DND-41 (cell line): ENCODE data around the gene KAZN.

Experiments
- ATAC-seq: fragments of 200-7000 bp; cut with Tn5 transposase; 3 replicates; pipeline ENCODE4 v1.9.1; 2021; ENCODE audit warnings: low read depth; ENCODE audit not compliant: insufficient read depth
- DNase-seq: peaks from one replicate; pipeline ENCODE4 v3.0.0-alpha.2; 2020
- H2AFZ ChIP-seq: 2 replicates; pipeline ENCODE4 v1.6.0; 2012; ENCODE audit warnings: low read depth, low read length
- H3K27ac ChIP-seq: 2 replicates; pipeline ENCODE4 v1.5.1; 2012; ENCODE audit warnings: low read length, inconsistent platforms
- H3K27me3 ChIP-seq: fragments of 200-600 bp; sonication (generic); 2 replicates; pipeline ENCODE4 v1.6.0; 2012; ENCODE audit warnings: low read length, mild to moderate bottlenecking, inconsistent platforms; ENCODE audit not compliant: insufficient read depth, poor library complexity
- H3K36me3 ChIP-seq: 2 replicates; pipeline ENCODE4 v1.5.1; 2012; ENCODE audit warnings: low read length, inconsistent platforms; ENCODE audit not compliant: insufficient read depth
- H3K4me1 ChIP-seq: 2 replicates; pipeline ENCODE4 v1.5.1; 2012; ENCODE audit warnings: mild to moderate bottlenecking, low read length; ENCODE audit not compliant: insufficient read depth
- H3K4me2 ChIP-seq: 2 replicates; pipeline ENCODE4 v1.6.0; 2012; ENCODE audit warnings: mild to moderate bottlenecking, moderate library complexity, low read length, inconsistent platforms; ENCODE audit not compliant: insufficient read depth
- H3K4me3 ChIP-seq, 2 experiments: fragments of 200-600 bp in 1 of 2; shearing (Covaris generic) in 1 of 2; 2 replicates each; pipeline ENCODE4 v1.5.1; 2012 to 2016; ENCODE audit warnings: inconsistent platforms in 2 of 2, low read length in 2 of 2, mild to moderate bottlenecking in 2 of 2, low read depth in 1 of 2, moderate library complexity in 1 of 2
- H3K79me2 ChIP-seq: 2 replicates; pipeline ENCODE4 v1.6.0; 2012; ENCODE audit warnings: low read length, inconsistent platforms; ENCODE audit not compliant: insufficient read depth
- H3K9ac ChIP-seq: 2 replicates; pipeline ENCODE4 v1.6.0; 2012; ENCODE audit warnings: low read depth, mild to moderate bottlenecking, inconsistent platforms, low read length, moderate library complexity
- H3K9me3 ChIP-seq: 2 replicates; pipeline ENCODE4 v1.5.1; 2012; ENCODE audit warnings: low read length, moderate library complexity, mild to moderate bottlenecking, inconsistent platforms; ENCODE audit not compliant: insufficient read depth, severe bottlenecking
- H4K20me1 ChIP-seq: 2 replicates; pipeline ENCODE4 v1.6.0; 2012; ENCODE audit warnings: low read length; ENCODE audit not compliant: insufficient read depth
- EZH2 ChIP-seq: IDR thresholded peaks from 3 replicates; pipeline ENCODE4 v1.6.1; 2012; ENCODE audit warnings: borderline replicate concordance, low read depth, mild to moderate bottlenecking, moderate library complexity, low read length, inconsistent platforms; ENCODE audit not compliant: severe bottlenecking
- TF ChIP-seq, protein P1 (sequence below): IDR thresholded peaks from 2 replicates; pipeline ENCODE4 v1.5.1; 2012; ENCODE audit warnings: borderline replicate concordance, low read length, moderate library complexity, mild to moderate bottlenecking; ENCODE audit not compliant: poor library complexity, severe bottlenecking; ENCODE audit errors: extremely low read depth

Gene KAZN

DNA sequence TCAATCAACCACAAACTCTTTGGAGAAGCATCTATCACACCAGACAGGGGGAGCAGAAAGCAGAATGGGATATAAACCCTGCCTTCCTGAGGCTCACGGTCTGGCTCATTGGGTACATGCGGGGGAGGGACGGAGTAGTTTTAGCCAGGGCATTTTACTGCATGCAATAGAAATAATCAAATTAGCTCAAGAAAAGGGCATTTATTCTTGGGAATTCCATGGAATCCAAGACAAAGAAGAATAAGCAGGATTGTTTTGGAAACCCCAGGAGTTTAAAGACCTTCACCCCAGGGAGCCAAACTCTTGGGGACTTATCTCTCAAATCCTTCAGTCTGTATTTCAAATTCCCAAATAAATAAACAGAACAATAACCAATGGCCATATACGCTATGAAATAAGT lies 5.2 kb upstream of the KAZN start:
- no peaks in the 10 kb centered on the region for H4K20me1 ChIP-seq
- H2AFZ ChIP-seq: no peak overlapping the region
- H3K4me1 ChIP-seq: peaks cover 6% of the 10 kb centered on the region
- no peaks in the 10 kb centered on the region for H3K36me3 ChIP-seq
- H3K4me2 ChIP-seq: no peak overlapping the region
- no peak overlapping the region for H3K27ac ChIP-seq
- no peaks in the 10 kb centered on the region for H3K9me3 ChIP-seq
- no peak for ATAC-seq
- H3K9ac ChIP-seq: no peak overlapping the region
- no peak for TF ChIP-seq EZH2
- TF ChIP-seq, protein P1, sequence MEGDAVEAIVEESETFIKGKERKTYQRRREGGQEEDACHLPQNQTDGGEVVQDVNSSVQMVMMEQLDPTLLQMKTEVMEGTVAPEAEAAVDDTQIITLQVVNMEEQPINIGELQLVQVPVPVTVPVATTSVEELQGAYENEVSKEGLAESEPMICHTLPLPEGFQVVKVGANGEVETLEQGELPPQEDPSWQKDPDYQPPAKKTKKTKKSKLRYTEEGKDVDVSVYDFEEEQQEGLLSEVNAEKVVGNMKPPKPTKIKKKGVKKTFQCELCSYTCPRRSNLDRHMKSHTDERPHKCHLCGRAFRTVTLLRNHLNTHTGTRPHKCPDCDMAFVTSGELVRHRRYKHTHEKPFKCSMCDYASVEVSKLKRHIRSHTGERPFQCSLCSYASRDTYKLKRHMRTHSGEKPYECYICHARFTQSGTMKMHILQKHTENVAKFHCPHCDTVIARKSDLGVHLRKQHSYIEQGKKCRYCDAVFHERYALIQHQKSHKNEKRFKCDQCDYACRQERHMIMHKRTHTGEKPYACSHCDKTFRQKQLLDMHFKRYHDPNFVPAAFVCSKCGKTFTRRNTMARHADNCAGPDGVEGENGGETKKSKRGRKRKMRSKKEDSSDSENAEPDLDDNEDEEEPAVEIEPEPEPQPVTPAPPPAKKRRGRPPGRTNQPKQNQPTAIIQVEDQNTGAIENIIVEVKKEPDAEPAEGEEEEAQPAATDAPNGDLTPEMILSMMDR: no peak
- H3K27me3 ChIP-seq: peaks cover 9% of the 10 kb centered on the region
- no peaks in the 10 kb centered on the region for H3K79me2 ChIP-seq
- H3K4me3 ChIP-seq: no peak overlapping the region
- DNase-seq: no peak

DNA sequence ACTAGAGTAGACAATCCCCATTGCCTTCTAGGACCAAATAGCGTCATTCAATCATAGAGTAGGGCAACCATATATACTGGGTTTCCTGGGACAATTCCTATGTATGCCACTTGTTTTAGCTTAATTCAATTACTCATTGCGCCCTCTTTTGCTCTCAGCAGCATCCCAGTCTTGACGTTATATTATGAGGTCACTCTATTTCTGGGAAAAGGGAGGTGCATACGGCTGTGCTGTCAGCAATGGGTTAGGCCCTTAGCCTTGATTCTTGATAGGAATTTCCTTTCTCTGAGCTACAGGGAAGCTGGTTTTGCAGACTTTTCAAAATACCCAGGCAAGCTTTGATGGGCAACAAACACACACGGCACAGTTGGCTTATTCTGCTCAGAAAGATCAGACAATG lies 4.4 kb upstream of the KAZN start:
- no peaks in the 10 kb centered on the region for H3K79me2 ChIP-seq
- no peak overlapping the region for H3K4me3 ChIP-seq
- H3K36me3 ChIP-seq: no peaks in the 10 kb centered on the region
- no peaks in the 10 kb centered on the region for H4K20me1 ChIP-seq
- H3K4me1 ChIP-seq: peaks cover 11% of the 10 kb centered on the region
- TF ChIP-seq, protein P1: no peak
- no peak for TF ChIP-seq EZH2
- H3K27me3 ChIP-seq: peaks cover 17% of the 10 kb centered on the region
- H3K4me2 ChIP-seq: no peak overlapping the region
- H3K9ac ChIP-seq: no peak overlapping the region
- DNase-seq: no peak
- no peaks in the 10 kb centered on the region for H3K9me3 ChIP-seq
- no peak for ATAC-seq
- no peak overlapping the region for H2AFZ ChIP-seq
- H3K27ac ChIP-seq: no peak overlapping the region

DNA sequence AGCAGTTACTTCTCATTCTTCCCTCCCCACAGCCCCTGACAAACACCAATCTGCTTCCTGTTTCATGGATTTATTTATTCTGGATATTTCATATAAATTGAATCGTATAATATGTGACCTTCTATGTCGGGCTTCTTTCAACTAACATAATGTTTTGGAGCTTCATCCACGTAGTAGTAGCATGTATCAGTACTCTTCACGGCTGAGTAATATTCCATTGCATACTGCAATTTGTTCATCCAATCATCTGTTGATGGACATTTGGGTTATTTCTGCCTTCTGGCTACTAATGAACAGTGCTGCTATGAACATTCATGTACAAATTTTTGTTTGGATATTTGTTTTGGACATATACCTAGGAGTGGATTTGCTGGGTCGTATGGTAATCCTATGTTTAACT lies 1.9 kb upstream of the KAZN start:
- Histone ChIP-seq H3K79me2 (no peaks in the 10 kb centered on the region), H3K9me3 (no peaks in the 10 kb centered on the region), H3K4me1 (peaks cover 32% of the 10 kb centered on the region), H4K20me1 (0 out of 2 replicates have a peak, but pooled peaks cover 4% of the 10 kb centered on the region), H3K27me3 (peaks cover 24% of the 10 kb centered on the region), H3K36me3 (no peaks in the 10 kb centered on the region), H3K27ac (no peak overlapping the region), H3K4me2 (no peak overlapping the region), H3K4me3 (no peak overlapping the region), H2AFZ (no peak overlapping the region), H3K9ac (no peak overlapping the region)
- TF ChIP-seq, protein P1: no peak
- TF ChIP-seq EZH2: no peak
- ATAC-seq: no peak
- DNase-seq: no peak
